GM18511 (cell line): ENCODE results near the gene NOS2.

Experiments used
- ATAC-seq: cut with Tn5 transposase; IDR thresholded peaks from one replicate; pipeline ENCODE4 v1.9.1; 2021; ENCODE audit warnings: mild to moderate bottlenecking, moderate library complexity; ENCODE audit not compliant: unreplicated experiment

Gene NOS2

GRCh38 chr17:27821318-27821717 lies 21.0 kb upstream of the NOS2 start:
- no peak for ATAC-seq

GRCh38 chr17:27819145-27819544 lies 18.8 kb upstream of the NOS2 start:
- ATAC-seq = no peak

GRCh38 chr17:27818401-27819105 lies 18.2 kb upstream of the NOS2 start:
- ATAC-seq = no peak

- ATAC-seq = no peak
Observed at GRCh38 chr17:27817731-27818130, 17.4 kb upstream of the NOS2 start.

GRCh38 chr17:27816946-27817345 lies 16.6 kb upstream of the NOS2 start:
- ATAC-seq = no peak

- ATAC-seq = no peak
Observed at GRCh38 chr17:27811961-27812360, 11.6 kb upstream of the NOS2 start.

GRCh38 chr17:27810902-27811557 lies 10.7 kb upstream of the NOS2 start:
- no peak for ATAC-seq

- peak; percentile 41 for ATAC-seq
Observed at GRCh38 chr17:27810211-27810901, 10.0 kb upstream of the NOS2 start.

- ATAC-seq = no peak
Observed at GRCh38 chr17:27809555-27809954, 9.2 kb upstream of the NOS2 start.

GRCh38 chr17:27808628-27809027 lies 8.3 kb upstream of the NOS2 start:
- no peak for ATAC-seq

GRCh38 chr17:27807567-27808470 lies 7.5 kb upstream of the NOS2 start:
- ATAC-seq = peak; percentile 77

- ATAC-seq = peak; percentile 51
Observed at GRCh38 chr17:27805520-27806146, 5.3 kb upstream of the NOS2 start.

- no peak for ATAC-seq
Observed at GRCh38 chr17:27804113-27804512, 3.8 kb upstream of the NOS2 start.

- no peak for ATAC-seq
Observed at GRCh38 chr17:27802962-27803680, 2.8 kb upstream of the NOS2 start.

- no peak for ATAC-seq
Observed at GRCh38 chr17:27802033-27802432, 1.7 kb upstream of the NOS2 start.

- ATAC-seq = no peak
Observed at GRCh38 chr17:27798376-27798775, 2.0 kb downstream of the NOS2 start.

GRCh38 chr17:27797390-27798091 lies 2.8 kb downstream of the NOS2 start:
- ATAC-seq = no peak

- no peak for ATAC-seq
Observed at GRCh38 chr17:27793906-27794569, 6.3 kb downstream of the NOS2 start.
